ENCODE results near the gene CNTLN. TPM values are rescaled to one million over a fixed set of nuclear protein-coding genes. Genes with fewer than 3 reads are reported as not detected.

Gene CNTLN
- total RNA-seq, 1 experiment from 2014 or later: 15.0 TPM

GRCh38 chr9:17315341-17315740, 180.5 kb downstream of the CNTLN start:
- Histone ChIP-seq H3T11ph (ENCODE audit: low read length) (no peak overlapping the region), H3K4ac (ENCODE audit: low read depth, low read length) (no peak overlapping the region), H4K91ac (ENCODE audit: insufficient read length, low read depth, low read length) (no peak overlapping the region), H2BK15ac (ENCODE audit: low read depth, low read length) (no peak overlapping the region), H2BK120ac (ENCODE audit: low read depth, low read length, poor library complexity, severe bottlenecking) (no peak overlapping the region), H4K20me1 (ENCODE audit: control insufficient read depth, insufficient read depth, insufficient read length) (no peaks in the 10 kb centered on the region), H2BK5ac (ENCODE audit: insufficient read length, low read length) (no peak overlapping the region), H3K27ac (ENCODE audit: insufficient read length, low read depth, low read length) (no peak overlapping the region), H3K9me3 (ENCODE audit: control insufficient read depth, low read depth, low read length) (no peaks in the 10 kb centered on the region), H3K79me1 (ENCODE audit: insufficient read depth, low read depth, low read length, poor library complexity, severe bottlenecking) (no peaks in the 10 kb centered on the region), H2AK5ac (ENCODE audit: insufficient read length, low read length) (no peak overlapping the region), H4K8ac (replicated peaks; ENCODE audit: insufficient read length, low read depth, low read length) (no peak overlapping the region), H3K18ac (ENCODE audit: insufficient read length, low read depth, low read length) (no peak overlapping the region), H3K79me2 (ENCODE audit: insufficient read depth, low read length) (no peaks in the 10 kb centered on the region), H3K4me1 (ENCODE audit: insufficient read depth, low read length) (no peaks in the 10 kb centered on the region), H3K27me3 (ENCODE audit: insufficient read depth, low read length) (no peaks in the 10 kb centered on the region), H3K9ac (ENCODE audit: extremely low read depth, insufficient read length, low read length) (no peak overlapping the region), H2BK12ac (ENCODE audit: insufficient read length, low read depth, low read length) (no peak overlapping the region), H3K56ac (ENCODE audit: insufficient read length, low read depth, low read length) (no peak overlapping the region), H4K5ac (ENCODE audit: insufficient read length, low read depth, low read length) (no peak overlapping the region), H3K4me2 (ENCODE audit: insufficient read depth, insufficient read length, low read length) (no peak overlapping the region), H3K23me2 (ENCODE audit: insufficient read length, low read depth, low read length, poor library complexity, severe bottlenecking) (no peaks in the 10 kb centered on the region), H2BK20ac (ENCODE audit: low read depth, low read length, poor library complexity, severe bottlenecking) (no peak overlapping the region), H3K14ac (ENCODE audit: insufficient read depth, low read length) (no peak overlapping the region), H3K23ac (ENCODE audit: insufficient read length, low read depth, low read length) (no peak overlapping the region), H2AFZ (ENCODE audit: low read length) (no peak overlapping the region)
- no peak for DNase-seq
- no peak for TF ChIP-seq CTCF (conservative IDR thresholded peaks at IDR 0.05)
- Mint-ChIP-seq H3K9me3 (no peaks in the 10 kb centered on the region), H3K27me3 (ENCODE audit: low read depth) (no peaks in the 10 kb centered on the region), H3K36me3 (ENCODE audit: insufficient read depth in 1 of 3, low read depth in 3 of 3) (peaks cover 0 to 5% (median 3%) of the 10 kb centered on the region in 3 experiments; a peak in 4 of 7 replicates), H3K4me3 (no peak overlapping the region), H3K4me1 (no peaks in the 10 kb centered on the region), H3K27ac (no peak overlapping the region)
